Activated effector memory CD4-positive, alpha-beta T cell treated with Interleukin-2 at 50 U/mL for 16 hours (primary cell): Measurements from ENCODE around the gene PHYH.
A peak's percentile ranks its signal among the peaks of the same experiment; 100 is the strongest.
"Not testable (repeated sequence)": the region's sequence is repeated elsewhere in the genome, so short reads cannot be mapped to it uniquely, and the experiment has no call there.

Experiments used
- DNase-seq: peaks from one replicate; pipeline ENCODE4 v3.0.0-alpha.2; 2020

PHYH gene

GRCh38 chr10:13299437-13300287 lies at the start of gene PHYH:
PHYH (minus strand) TSS chr10:13300064; CDS start chr10:13300042, 22 bp downstream.
- peak; percentile 75 for DNase-seq

DNA sequence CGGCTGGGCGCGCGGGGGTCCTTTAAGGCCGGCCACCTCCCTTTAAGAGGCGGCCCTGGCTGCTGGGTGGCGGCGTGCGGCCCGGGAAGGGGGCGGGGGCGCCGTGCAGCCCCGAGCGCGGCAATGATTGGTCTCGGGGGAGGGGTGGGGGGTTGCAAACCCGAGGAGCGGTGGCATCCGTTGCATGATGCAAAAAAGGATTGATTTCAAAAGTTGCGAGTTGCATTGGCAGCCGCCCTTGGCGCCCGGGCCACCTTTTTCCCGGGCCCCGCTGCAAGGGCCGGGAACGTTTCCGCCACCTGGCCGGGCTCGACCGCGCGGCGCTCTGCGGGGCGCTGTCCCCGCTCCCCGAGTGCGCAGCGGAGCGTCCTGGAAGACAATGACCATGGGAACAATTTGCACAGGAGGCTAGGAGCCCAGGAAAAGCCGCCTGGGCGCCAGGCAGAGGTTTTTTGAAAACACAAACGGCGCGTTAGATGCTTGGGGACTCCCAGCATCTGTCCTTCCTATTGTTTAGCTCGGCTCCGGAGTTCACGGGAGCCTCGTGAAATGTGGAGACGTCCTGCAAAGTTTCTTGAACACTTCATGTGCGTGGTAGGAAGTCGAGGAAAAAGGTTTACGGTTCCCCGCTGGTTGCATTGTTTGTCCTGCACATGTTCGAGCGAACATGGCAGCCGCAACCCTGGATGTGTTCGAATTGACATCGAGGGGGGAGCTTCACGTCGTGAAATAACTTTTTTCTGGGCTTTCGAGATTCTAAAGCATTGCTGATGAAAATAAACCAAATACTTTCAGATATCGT lies 48.6 kb upstream of the PHYH start, which contains the start of gene SEPHS1:
Gene SEPHS1 (minus strand): TSS at position 78 of the 802 bp plus-strand sequence. CDS start 3,343 bp downstream, outside the sequence.
- DNase-seq, result peak; percentile 77

- peak; percentile 70 for DNase-seq
Measured at GRCh38 chr10:13347500-13348156, 47.8 kb upstream of the PHYH start.

DNA sequence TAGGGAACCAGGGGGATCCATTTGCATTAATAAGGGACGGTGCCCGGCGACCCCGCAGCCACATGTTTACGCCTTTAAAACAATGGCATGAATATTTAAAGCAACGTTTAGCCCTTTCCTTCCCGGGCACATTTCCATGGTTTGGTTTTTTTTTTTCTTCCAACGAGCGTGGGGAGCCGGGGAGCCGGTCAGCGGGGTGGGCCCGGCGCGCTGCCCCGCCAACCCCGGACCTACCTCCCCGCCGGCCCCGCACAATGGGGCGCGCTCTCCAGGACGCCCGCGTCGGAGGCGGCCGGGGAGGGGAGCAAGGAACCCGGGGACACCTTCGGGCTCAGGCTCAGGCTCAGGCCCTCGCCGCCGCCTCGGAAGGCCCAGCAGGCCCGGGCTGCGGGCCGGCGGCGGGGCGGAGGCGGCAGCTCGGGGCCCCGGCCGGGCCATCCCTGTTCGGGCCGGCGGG lies 47.2 kb upstream of the PHYH start:
- DNase-seq, result no peak

DNA sequence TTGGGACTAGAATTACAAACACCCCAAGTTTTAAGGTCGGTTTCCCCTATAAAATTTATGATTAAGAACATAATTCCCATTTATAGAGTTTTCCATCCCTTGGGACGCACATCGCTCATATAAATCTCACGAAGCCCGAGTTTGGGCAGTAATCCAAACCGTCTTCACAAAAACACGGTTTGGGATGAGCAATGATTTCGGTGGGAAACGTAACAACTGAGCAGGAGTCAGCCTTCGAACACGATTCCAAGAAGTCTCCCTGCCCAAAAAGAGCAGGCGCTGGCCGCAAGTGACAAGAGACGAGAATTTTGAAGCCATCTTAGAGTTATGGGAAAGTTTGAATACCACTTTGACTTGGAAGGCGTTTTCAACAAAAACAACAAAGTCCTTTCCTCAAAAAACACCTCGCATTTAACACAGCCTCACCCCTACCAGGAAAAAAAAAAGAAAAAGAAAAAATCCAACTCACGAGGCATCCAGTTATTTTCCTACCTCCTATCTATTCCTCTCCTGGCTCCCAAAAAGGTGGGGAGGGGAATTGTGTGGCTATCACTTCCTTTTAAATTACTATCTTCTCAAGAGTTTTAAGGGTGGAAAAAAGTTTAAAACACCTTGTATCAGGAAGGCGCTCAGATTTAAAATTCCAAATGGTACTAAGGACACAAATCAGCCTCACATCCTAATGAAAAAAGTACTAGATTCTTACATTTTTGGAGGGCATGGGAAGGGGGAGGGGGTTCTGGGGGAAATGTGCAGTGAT lies 46.6 kb upstream of the PHYH start:
- DNase-seq, result no peak

DNA sequence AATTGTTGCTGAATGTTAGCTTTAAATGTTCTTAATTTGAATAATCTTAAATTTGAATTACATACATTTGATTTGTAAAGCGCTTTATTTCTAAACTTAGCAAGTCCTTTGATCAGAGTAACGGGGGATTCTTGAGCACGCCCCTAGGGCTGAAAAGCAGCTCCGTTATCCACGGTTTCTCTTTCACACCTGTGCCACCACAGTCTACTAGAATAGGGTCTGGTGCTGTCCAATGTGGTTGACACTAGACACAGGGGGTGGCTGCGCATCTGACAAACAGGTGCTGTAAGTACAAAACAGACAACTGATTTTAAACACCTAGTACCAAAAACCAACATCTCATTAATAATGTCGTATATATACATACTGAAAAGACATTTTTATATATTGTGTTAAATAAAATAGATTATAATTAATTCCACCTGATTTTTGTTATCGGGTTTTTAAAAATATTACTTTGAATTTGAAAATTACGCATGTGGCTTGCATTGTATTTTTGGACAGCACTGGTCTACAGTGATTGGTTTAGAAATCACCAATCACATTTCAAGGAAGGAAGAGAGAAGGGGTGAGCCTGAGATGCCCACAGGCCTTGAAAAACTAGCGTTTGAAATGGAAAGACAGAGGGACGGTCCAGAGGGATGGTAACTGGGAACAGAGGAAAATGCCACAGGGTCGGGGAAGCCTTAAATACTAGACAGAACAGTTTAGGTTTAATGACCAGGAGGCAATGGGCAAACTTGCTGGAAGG lies 40.9 kb upstream of the PHYH start:
- no peak for DNase-seq

DNA sequence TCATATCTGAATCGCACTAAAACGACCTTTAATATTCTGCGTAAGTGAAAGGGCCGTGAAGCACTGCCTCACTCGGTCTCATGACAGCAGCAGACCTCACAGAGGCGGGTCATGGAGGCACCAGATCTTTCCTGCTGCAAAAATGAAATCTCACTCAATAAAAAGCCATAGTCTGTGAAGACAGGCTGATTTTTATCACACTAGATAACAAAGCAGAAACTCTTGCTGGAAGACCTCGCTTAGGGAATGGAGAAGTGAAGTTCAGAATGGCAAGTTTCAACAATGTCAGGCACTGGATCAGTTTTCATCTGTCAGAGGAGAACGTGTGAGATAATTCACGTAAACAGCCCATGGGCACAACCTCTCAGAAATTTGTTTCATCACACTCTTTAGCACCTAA lies 40.2 kb upstream of the PHYH start:
- no peak for DNase-seq

DNA sequence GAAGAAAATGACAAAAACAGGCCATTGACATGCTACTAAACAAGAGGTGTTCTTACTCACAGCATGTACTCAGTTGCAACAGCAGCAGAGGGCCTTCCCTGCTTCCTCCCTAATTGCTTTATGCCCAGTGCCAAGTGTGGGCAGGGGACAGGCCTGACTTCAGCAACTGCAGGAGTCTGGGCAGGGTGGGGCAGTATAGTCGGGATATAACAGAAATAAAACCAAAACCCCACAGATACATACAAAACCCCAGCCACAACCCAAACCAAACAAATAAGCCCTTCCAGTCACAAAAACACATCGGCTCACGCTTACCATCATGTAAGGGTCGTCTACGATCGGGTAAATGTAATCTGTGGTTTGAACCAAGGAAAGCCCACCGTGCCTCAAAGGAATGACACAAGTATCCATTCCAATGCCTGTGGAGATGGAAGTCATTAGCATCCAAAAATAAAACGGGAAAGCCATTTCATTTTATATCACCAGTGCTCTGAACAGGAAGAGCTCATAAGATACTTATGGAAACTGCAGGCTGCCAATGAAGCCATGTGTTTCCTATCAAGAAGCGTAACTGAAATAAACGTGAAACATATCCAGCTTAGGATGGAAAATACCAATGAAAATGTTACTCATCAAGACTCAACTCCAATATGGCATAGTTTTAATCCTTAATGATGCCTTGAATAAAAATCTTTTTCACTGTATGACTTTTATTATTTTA lies 38.7 kb upstream of the PHYH start:
- DNase-seq, result no peak

DNA sequence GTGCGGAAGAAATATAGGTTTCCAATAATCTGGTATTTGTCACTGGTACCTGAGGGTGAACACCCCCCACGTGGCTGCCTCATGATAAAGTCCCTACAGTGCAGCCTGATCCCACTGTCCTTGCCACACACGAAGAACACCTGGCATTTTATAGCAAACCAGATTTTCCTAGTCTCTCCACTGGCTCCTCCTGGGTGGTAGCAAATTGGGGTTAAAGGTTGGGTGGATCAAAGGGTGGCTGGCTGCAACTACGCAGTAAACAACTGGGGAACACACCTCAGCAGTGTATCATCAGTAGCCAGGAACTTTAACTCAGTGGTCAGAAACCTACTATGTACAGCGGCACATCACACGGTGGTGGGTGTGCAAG lies 37.9 kb upstream of the PHYH start:
- DNase-seq, result no peak

- DNase-seq, result no peak
Measured at GRCh38 chr10:13337128-13337826, 37.4 kb upstream of the PHYH start.

DNA sequence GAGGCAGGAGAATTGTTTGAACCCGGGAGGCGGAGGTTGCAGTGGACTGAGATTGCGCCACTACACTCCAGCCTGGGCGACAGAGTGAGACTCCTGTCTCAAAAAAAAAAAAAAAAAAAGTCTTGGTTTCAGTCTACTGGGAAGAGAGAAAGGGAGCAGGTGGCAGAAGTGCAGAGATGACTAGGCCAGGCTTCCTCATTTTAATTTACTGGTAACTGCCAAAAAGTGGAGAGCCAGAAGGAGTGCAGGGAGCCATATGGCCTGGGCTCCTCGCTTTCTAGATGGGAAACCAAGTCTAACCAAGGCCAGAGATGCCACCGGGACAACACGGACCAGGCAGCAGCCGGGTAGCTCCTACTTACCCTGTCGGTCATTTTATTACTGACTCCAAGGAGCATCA lies 36.0 kb upstream of the PHYH start:
- no peak for DNase-seq

DNA sequence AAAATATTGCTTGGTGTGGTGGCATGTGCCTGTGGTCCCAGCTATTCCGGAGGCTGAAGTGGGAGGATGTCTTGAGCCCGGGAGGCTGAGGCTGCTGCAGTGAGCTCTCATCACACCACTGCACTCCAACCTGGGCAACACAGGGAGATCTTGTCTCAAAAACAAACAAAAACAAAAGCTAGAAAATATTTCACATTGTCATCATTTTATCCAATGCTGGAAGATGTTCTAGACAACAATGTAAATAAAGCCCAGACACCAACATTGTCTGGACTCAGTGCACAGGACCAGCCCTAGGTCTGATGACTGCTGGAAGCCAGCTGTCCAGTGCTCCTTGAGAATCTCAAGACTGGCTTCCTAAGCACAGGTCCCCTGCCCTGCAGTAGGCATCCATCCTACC lies 34.7 kb upstream of the PHYH start:
- DNase-seq, result no peak

- DNase-seq, result no peak
Measured at GRCh38 chr10:13331646-13332045, 31.8 kb upstream of the PHYH start.

- DNase-seq, result not testable (repeated sequence)
Measured at GRCh38 chr10:13330980-13331379, 31.1 kb upstream of the PHYH start.

GRCh38 chr10:13329565-13329964 lies 29.7 kb upstream of the PHYH start:
- DNase-seq, result no peak

GRCh38 chr10:13328613-13329012 lies 28.7 kb upstream of the PHYH start:
- DNase-seq, result no peak

DNA sequence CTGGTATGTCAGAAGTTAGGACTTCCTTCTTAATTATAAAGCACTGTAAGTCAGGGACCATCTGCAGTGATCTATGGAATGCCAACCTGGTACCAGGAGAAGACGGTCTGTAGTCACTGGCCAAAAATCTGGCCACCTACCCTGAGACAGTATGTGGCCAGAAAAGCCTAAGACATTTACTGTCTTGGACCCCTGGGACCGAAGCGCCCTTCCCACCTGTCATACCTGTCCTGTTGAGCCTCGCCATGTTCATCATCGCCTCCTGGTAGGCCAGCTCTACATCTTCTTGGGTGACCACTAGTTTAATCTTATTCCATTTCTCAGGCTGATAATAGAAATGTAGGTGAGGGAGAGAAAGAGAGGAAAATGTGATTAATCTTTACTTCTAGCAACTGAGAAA lies 28.3 kb upstream of the PHYH start:
- DNase-seq, result no peak

DNA sequence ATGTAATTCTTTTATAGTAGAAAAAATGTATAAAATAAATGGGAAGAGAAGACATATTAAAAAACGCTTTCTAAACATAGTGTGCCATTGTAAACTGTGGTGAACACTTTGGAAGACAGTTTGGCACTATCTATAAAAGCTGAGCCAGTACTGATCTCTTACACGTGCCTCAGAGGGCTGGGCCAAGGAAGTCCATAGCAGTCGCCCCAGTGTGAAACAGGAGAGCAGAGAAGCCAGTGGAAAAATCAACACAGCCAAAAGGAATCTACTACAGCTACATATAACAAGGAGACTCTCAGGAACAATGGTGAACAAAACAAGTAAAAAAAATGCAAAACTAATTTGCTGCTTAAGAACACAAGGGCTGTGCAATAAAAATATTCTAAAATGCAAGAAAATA lies 27.7 kb upstream of the PHYH start:
- DNase-seq, result no peak

- no peak for DNase-seq
Measured at GRCh38 chr10:13322615-13323148, 22.8 kb upstream of the PHYH start.

DNA sequence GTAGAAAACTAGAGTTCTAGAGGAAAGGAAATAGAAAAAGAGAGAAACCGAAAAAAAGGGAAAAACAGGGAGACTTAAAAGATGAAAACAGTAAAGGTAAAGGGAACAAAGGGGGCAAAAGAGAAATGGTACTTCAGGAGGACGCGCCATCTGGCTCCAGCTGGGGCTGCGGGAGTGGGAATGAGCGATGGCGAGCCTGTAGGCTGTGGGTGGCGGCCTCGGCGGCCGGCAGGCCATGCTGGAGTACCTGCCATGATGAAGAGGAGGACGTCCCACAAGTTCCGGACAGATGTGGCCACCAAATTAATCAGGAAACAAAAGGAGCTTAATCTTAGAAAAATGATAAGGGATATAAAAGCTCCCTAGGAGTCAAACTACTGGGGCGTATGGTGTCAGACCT lies 21.7 kb upstream of the PHYH start:
- DNase-seq, result no peak
